Loucy (cell line): Measurements from ENCODE around the gene RBFOX2.

Source experiments
- H2AFZ ChIP-seq: fragments of 200-600 bp; sonication (generic); 2 replicates; pipeline ENCODE4 v1.6.0; 2016; ENCODE audit warnings: antibody characterized with exemption, mild to moderate bottlenecking, low read length, moderate library complexity
- H3F3A ChIP-seq: fragments of 200-600 bp; 2 replicates; pipeline ENCODE4 v1.6.0; 2016; ENCODE audit warnings: antibody characterized with exemption, low read depth, mild to moderate bottlenecking
- H3K27me3 ChIP-seq: fragments of 200-600 bp; sonication (generic); 2 replicates; pipeline ENCODE4 v1.6.1; 2014; ENCODE audit warnings: low read length, mild to moderate bottlenecking; ENCODE audit not compliant: insufficient read depth, poor library complexity, severe bottlenecking
- H3K36me3 ChIP-seq: fragments of 200-600 bp; sonication (generic); 2 replicates; pipeline ENCODE4 v1.6.1; 2016; ENCODE audit warnings: low read length; ENCODE audit not compliant: insufficient read depth
- H3K4me1 ChIP-seq: fragments of 200-600 bp; sonication (generic); 2 replicates; pipeline ENCODE4 v1.5.1; 2014; ENCODE audit warnings: low read length, mild to moderate bottlenecking; ENCODE audit not compliant: insufficient read depth, poor library complexity, severe bottlenecking
- H3K4me2 ChIP-seq: fragments of 200-600 bp; sonication (generic); 2 replicates; pipeline ENCODE4 v1.6.0; 2014; ENCODE audit warnings: antibody characterized with exemption, low read length, low read depth, mild to moderate bottlenecking; ENCODE audit not compliant: poor library complexity, severe bottlenecking
- H3K4me3 ChIP-seq: fragments of 200-600 bp; sonication (generic); 2 replicates; pipeline ENCODE4 v1.5.1; 2014; ENCODE audit warnings: low read length, mild to moderate bottlenecking, mixed read lengths; ENCODE audit not compliant: poor library complexity, severe bottlenecking
- H3K79me2 ChIP-seq: fragments of 200-600 bp; sonication (generic); 2 replicates; pipeline ENCODE4 v1.6.1; 2014; ENCODE audit warnings: low read length; ENCODE audit not compliant: insufficient read depth
- H3K9ac ChIP-seq: fragments of 200-600 bp; sonication (generic); 2 replicates; pipeline ENCODE4 v1.6.0; 2014; ENCODE audit warnings: mild to moderate bottlenecking, low read depth, low read length, moderate library complexity; ENCODE audit not compliant: poor library complexity, severe bottlenecking
- H3K9me2 ChIP-seq: fragments of 200-600 bp; sonication (generic); replicated peaks from 2 replicates; pipeline ENCODE4 v1.6.1; 2016; ENCODE audit warnings: low read depth, low read length, mixed read lengths
- H3K9me3 ChIP-seq: fragments of 200-600 bp; sonication (generic); 2 replicates; pipeline ENCODE4 v1.6.1; 2014; ENCODE audit warnings: mild to moderate bottlenecking, antibody characterized with exemption, low read length, low read depth; ENCODE audit not compliant: insufficient read depth
- H4K20me1 ChIP-seq: fragments of 200-600 bp; sonication (generic); 2 replicates; pipeline ENCODE4 v1.6.0; 2014; ENCODE audit warnings: antibody characterized with exemption, low read length, mild to moderate bottlenecking; ENCODE audit not compliant: insufficient read depth, poor library complexity, severe bottlenecking
- CTCF ChIP-seq: fragments of 200-600 bp; sonication (generic); conservative IDR thresholded peaks from 2 replicates; pipeline ENCODE4 v1.5.1; 2014; ENCODE audit warnings: mild to moderate bottlenecking, antibody characterized with exemption, low read length
- EZH2phosphoT487 ChIP-seq: fragments of 200-600 bp; IDR thresholded peaks from 2 replicates; pipeline ENCODE4 v1.6.1; 2018; ENCODE audit warnings: antibody characterized with exemption, mild to moderate bottlenecking, moderate library complexity, borderline replicate concordance

The RBFOX2 gene

GRCh38 chr22:35736701-35737100 is 291.9 kb downstream of the RBFOX2 start:
- Histone ChIP-seq H3K9me3 (no peaks in the 10 kb centered on the region), H3K4me1 (no peaks in the 10 kb centered on the region), H3F3A (no peaks in the 10 kb centered on the region), H3K79me2 (no peaks in the 10 kb centered on the region), H3K4me2 (no peak overlapping the region), H2AFZ (no peak overlapping the region), H3K4me3 (no peak overlapping the region), H4K20me1 (no peaks in the 10 kb centered on the region), H3K36me3 (no peaks in the 10 kb centered on the region), H3K9me2 (no peaks in the 10 kb centered on the region), H3K27me3 (no peaks in the 10 kb centered on the region), H3K9ac (no peak overlapping the region)
- TF ChIP-seq CTCF (no peak), EZH2phosphoT487 (no peak)

- Histone ChIP-seq H3K9me2 (no peaks in the 10 kb centered on the region), H3K4me1 (no peaks in the 10 kb centered on the region), H3K27me3 (no peaks in the 10 kb centered on the region), H3F3A (no peaks in the 10 kb centered on the region), H3K4me3 (no peak overlapping the region), H3K9me3 (no peaks in the 10 kb centered on the region), H4K20me1 (no peaks in the 10 kb centered on the region), H2AFZ (no peak overlapping the region), H3K4me2 (no peak overlapping the region), H3K79me2 (no peaks in the 10 kb centered on the region), H3K9ac (no peak overlapping the region), H3K36me3 (no peaks in the 10 kb centered on the region)
- TF ChIP-seq EZH2phosphoT487 (no peak), CTCF (no peak)
Measured at GRCh38 chr22:35736166-35736565, 292.5 kb downstream of the RBFOX2 start.

GRCh38 chr22:35735542-35735941 is 293.1 kb downstream of the RBFOX2 start:
- H4K20me1 ChIP-seq, result no peaks in the 10 kb centered on the region
- H3K27me3 ChIP-seq, result no peaks in the 10 kb centered on the region
- no peak overlapping the region for H3K4me2 ChIP-seq
- H2AFZ ChIP-seq, result no peak overlapping the region
- no peaks in the 10 kb centered on the region for H3F3A ChIP-seq
- no peak overlapping the region for H3K9ac ChIP-seq
- TF ChIP-seq EZH2phosphoT487, result no peak
- TF ChIP-seq CTCF, result no peak
- no peak overlapping the region for H3K4me3 ChIP-seq
- no peaks in the 10 kb centered on the region for H3K4me1 ChIP-seq
- H3K9me3 ChIP-seq, result no peaks in the 10 kb centered on the region
- no peaks in the 10 kb centered on the region for H3K79me2 ChIP-seq
- H3K36me3 ChIP-seq, result no peaks in the 10 kb centered on the region
- H3K9me2 ChIP-seq, result no peaks in the 10 kb centered on the region
